ENCODE results near the gene VPS16. TPM values are rescaled to one million over a fixed set of nuclear protein-coding genes. Genes with fewer than 3 reads are reported as not detected.

Gene VPS16
- total and polyA plus RNA-seq, 2 of the 13 experiments (the other 11 are each of a cell fraction or from before 2014, with no cell fraction given): 34.2 to 35.4 TPM

- TF ChIP-seq AFF4 (CRISPR knock-in tag; IDR thresholded peaks at IDR 0.05): peak; percentile 42; the same call in 1 of the 2 replicates
- peak; percentile 70; the same call in 1 of the 2 replicates for TF ChIP-seq GTF3A (CRISPR knock-in tag; conservative IDR thresholded peaks at IDR 0.05)
- TF ChIP-seq TAF1 (CRISPR knock-in tag; IDR thresholded peaks at IDR 0.05): peak; percentile 93
- 0 out of 2 replicates have a peak, but pooled peaks have one; percentile 87 for TF ChIP-seq ZNF780A (CRISPR knock-in tag; IDR thresholded peaks at IDR 0.05)
- peak; percentile 99 for TF ChIP-seq ZNF546 (CRISPR knock-in tag; conservative IDR thresholded peaks at IDR 0.05)
- TF ChIP-seq NFKB2 (CRISPR knock-in tag; IDR thresholded peaks at IDR 0.05; ENCODE audit: borderline replicate concordance): peak; percentile 67
- peak; percentile 66; the same call in 1 of the 2 replicates for TF ChIP-seq ZXDC (CRISPR knock-in tag; IDR thresholded peaks at IDR 0.05)
- TF ChIP-seq ZNF570 (CRISPR knock-in tag; IDR thresholded peaks at IDR 0.05; ENCODE audit: borderline replicate concordance): peak; percentile 87; the same call in 1 of the 2 replicates
- TF ChIP-seq PPARG (CRISPR knock-in tag; conservative IDR thresholded peaks at IDR 0.05): no peak; the same call in 1 of the 2 replicates
- TF ChIP-seq REST (IDR thresholded peaks at IDR 0.05; ENCODE audit: borderline replicate concordance in 1 of 2, low read depth in 1 of 2, low read length in 2 of 2): no peak
- 0 out of 2 replicates have a peak, but pooled peaks have one; percentile 45 for TF ChIP-seq ZNF121 (CRISPR knock-in tag; IDR thresholded peaks at IDR 0.05)
- peak; percentile 95 for TF ChIP-seq YEATS4 (CRISPR knock-in tag; IDR thresholded peaks at IDR 0.05; ENCODE audit: borderline replicate concordance)
- peak; percentile 88 for TF ChIP-seq MED13 (CRISPR knock-in tag; IDR thresholded peaks at IDR 0.05)
- no peak for TF ChIP-seq KDM1A (CRISPR knock-in tag; IDR thresholded peaks at IDR 0.05)
- no peak for TF ChIP-seq PBX2 (CRISPR knock-in tag; IDR thresholded peaks at IDR 0.05)
- peak; percentile 94 for TF ChIP-seq AGO2 (optimal IDR thresholded peaks at IDR 0.05; ENCODE audit: low read depth, low read length)
- TF ChIP-seq ELF1 (CRISPR knock-in tag; IDR thresholded peaks at IDR 0.05): peak; percentile 97
These were observed at the start of gene VPS16, which contains the start of gene PCED1A (continued) for GRCh38 chr20:2840138-2840966.

Measured in HepG2 (cell line).